K562 (cell line): ENCODE results near the gene NAGLU. TPM values are rescaled to one million over a fixed set of nuclear protein-coding genes. Genes with fewer than 3 reads are reported as not detected.

Source experiments
- ATF4 ChIP-seq: fragments of 450-650 bp; formaldehyde crosslinking; IDR thresholded peaks from 2 replicates; pipeline ENCODE4 v1.4.0; 2022; ENCODE audit warnings: mild to moderate bottlenecking, moderate library complexity
- CREB3 ChIP-seq: fragments of 450-650 bp; conservative IDR thresholded peaks from 2 replicates; pipeline ENCODE4 v1.6.1; 2016; ENCODE audit warnings: missing genetic modification characterization, low read depth, mild to moderate bottlenecking, missing compliant biosample characterization, moderate library complexity
- GTF2E2 ChIP-seq: fragments of 200-800 bp; sonication (Bioruptor generic); IDR thresholded peaks from 2 replicates; pipeline ENCODE4 v1.6.1; 2016; ENCODE audit warnings: missing genetic modification characterization, missing compliant biosample characterization
- PATZ1 ChIP-seq: fragments of 250-450 bp; sonication (Bioruptor Pico); IDR thresholded peaks from 2 replicates; pipeline ENCODE4 v1.5.0; 2020; ENCODE audit warnings: mild to moderate bottlenecking, borderline replicate concordance
- TCF15 ChIP-seq: fragments of 250-450 bp; sonication (Bioruptor Pico); IDR thresholded peaks from 2 replicates; pipeline ENCODE4 v1.8.0; 2022; ENCODE audit warnings: moderate library complexity, mild to moderate bottlenecking, inconsistent platforms
- ZBTB11 ChIP-seq, 3 experiments: fragments of 200-800 bp in 1 of 3; fragments of 250-450 bp in 1 of 3; fragments of 450-650 bp in 1 of 3; sonication (Bioruptor Pico) in 1 of 3; sonication (Bioruptor generic) in 1 of 3; formaldehyde crosslinking in 1 of 3; IDR thresholded peaks; 2 replicates each; pipeline versions ENCODE4 v1.6.1 to v1.8.0; 2016 to 2022; ENCODE audit warnings: mild to moderate bottlenecking in 2 of 3, missing genetic modification characterization in 2 of 3, missing compliant biosample characterization in 1 of 3, moderate library complexity in 1 of 3
- polyA plus RNA-seq, 8 experiments: library from polyadenylated mRNA; depleted of rRNA in 4 of 8; stranded (reverse) in 5 of 8; unstranded in 3 of 8; fragments of >200 nt; fragmentation: Nextera tagmentation in 2 of 8; fragmentation: Illumina TruSeq in 1 of 8; extraction: Ambion mirVana in 2 of 8; extraction: Trizol in 1 of 8; gene quantifications; 2 replicates each; pipeline versions ENCODE4 v1.2.1 to v1.2.3, GENCODE V29; 2011 to 2014; ENCODE audit warnings: inconsistent platforms in 1 of 8, missing spikeins in 1 of 8
- total RNA-seq, 7 experiments: library from RNA; depleted of rRNA in 6 of 7; stranded (reverse); fragments of >200 nt in 6 of 7; fragmentation: Illumina TruSeq in 2 of 7; extraction: Trizol in 2 of 7; gene quantifications; 2 replicates each; pipeline versions ENCODE4 v1.2.1 to v1.2.3, GENCODE V29; 2011 to 2021; ENCODE audit warnings: low replicate concordance in 1 of 7

Gene NAGLU
- total and polyA plus RNA-seq, 9 of the 15 experiments (the other 6 are each of a cell fraction or from before 2014, with no cell fraction given): 0.04 to 21.5 (median 8.5) TPM

GRCh38 chr17:42535155-42536047, 640 bp upstream of the NAGLU start (continued):
- peak in 1 of 3 experiments; percentile 87; a peak in 2 of 6 replicates for TF ChIP-seq ZBTB11 (CRISPR knock-in tag; IDR thresholded peaks at IDR 0.05)
- TF ChIP-seq GTF2E2 (tag): peak; percentile 84; the same call in 1 of the 2 replicates
- TF ChIP-seq CREB3 (tag): peak; percentile 99
- peak; percentile 98 for TF ChIP-seq TCF15
- TF ChIP-seq PATZ1 (CRISPR knock-in tag): peak; percentile 89; the same call in 1 of the 2 replicates
- TF ChIP-seq ATF4 (CRISPR knock-in tag): peak; percentile 84
